Testis (tissue), 2 donors: ENCODE data around the gene TMEM81.

Source experiments
- CTCF ChIP-seq, 3 experiments: fragments of 450-650 bp in 2 of 3; fragments of 200-600 bp in 1 of 3; sonication (generic) in 1 of 3; IDR thresholded peaks; one replicate each; pipeline ENCODE4 v1.5.1; 2016 to 2019; ENCODE audit warnings: antibody characterized with exemption in 3 of 3, mild to moderate bottlenecking in 2 of 3, moderate library complexity in 1 of 3
- POLR2A ChIP-seq: fragments of 450-650 bp; IDR thresholded peaks from one replicate; pipeline ENCODE4 v1.6.1; 2017; ENCODE audit warnings: antibody characterized with exemption, mild to moderate bottlenecking, moderate library complexity

DNA sequence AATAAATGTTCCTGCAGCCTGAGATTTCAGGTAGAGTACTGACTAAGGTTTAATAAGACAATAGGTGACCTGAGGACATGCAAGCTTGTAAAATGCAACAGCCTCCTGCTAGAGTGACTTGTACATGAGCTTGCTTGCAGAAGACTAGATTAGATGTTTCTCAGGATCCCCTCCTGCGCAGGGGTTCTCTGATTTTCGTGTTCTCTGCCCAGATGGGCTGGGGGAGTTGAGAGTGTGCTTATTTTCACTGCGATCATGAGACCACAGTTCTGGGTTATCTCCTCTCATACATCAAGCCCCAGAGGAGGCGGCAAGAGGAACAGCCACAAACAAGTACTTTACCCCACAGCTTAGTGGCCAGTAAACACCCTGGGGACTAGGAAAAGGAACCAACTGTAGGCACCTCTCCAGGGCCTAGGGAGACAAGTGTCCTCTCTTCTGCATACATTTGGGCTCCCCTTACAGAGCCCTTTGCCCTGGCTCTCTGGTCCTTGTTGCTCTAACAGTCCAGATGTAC lies 8.0 kb downstream of the TMEM81 start:
- no peak for TF ChIP-seq CTCF (IDR thresholded peaks at IDR 0.05)
- TF ChIP-seq POLR2A: no peak
